Endodermal cell (in vitro differentiated cells): ENCODE results near the gene AMIGO1. TPM values are rescaled to one million over a fixed set of nuclear protein-coding genes. Genes with fewer than 3 reads are reported as not detected.
A peak's percentile ranks its signal among the peaks of the same experiment; 100 is the strongest.

Source experiments
- DNase-seq: peaks from one replicate; pipeline ENCODE4 v3.0.0-alpha.2; 2017
- H3K27ac ChIP-seq: 2 replicates; pipeline ENCODE4 v1.5.1; 2013; ENCODE audit warnings: mild to moderate bottlenecking, low read depth, low read length, moderate library complexity
- H3K27me3 ChIP-seq: 2 replicates; pipeline ENCODE4 v1.6.1; 2013; ENCODE audit warnings: mild to moderate bottlenecking, low read length, moderate library complexity; ENCODE audit not compliant: insufficient read depth, control insufficient read depth, poor library complexity, severe bottlenecking
- H3K36me3 ChIP-seq: 2 replicates; pipeline ENCODE4 v1.7.0; 2013; ENCODE audit warnings: mild to moderate bottlenecking, low read length, moderate library complexity; ENCODE audit not compliant: control insufficient read depth, insufficient read depth
- H3K4me1 ChIP-seq: one replicate; pipeline ENCODE4 v1.7.0; 2013; ENCODE audit warnings: low read length; ENCODE audit not compliant: control insufficient read depth, insufficient read depth
- H3K4me3 ChIP-seq: 2 replicates; pipeline ENCODE4 v1.5.1; 2013; ENCODE audit warnings: mild to moderate bottlenecking, low read length, moderate library complexity
- H3K9ac ChIP-seq: 2 replicates; pipeline ENCODE4 v1.6.1; 2013; ENCODE audit warnings: mild to moderate bottlenecking, low read length, moderate library complexity; ENCODE audit not compliant: poor library complexity, severe bottlenecking; ENCODE audit errors: extremely low read depth
- H3K9me3 ChIP-seq: 2 replicates; pipeline ENCODE4 v1.6.1; 2013; ENCODE audit warnings: mild to moderate bottlenecking, low read length, moderate library complexity; ENCODE audit not compliant: control insufficient read depth
- H3K27ac Mint-ChIP-seq: 2 replicates; pipeline ENCODE4 v1.8.0; 2020; ENCODE audit warnings: mixed read lengths
- H3K27me3 Mint-ChIP-seq: 2 replicates; pipeline ENCODE4 v1.8.0; 2021; ENCODE audit warnings: mild to moderate bottlenecking, mixed read lengths; ENCODE audit not compliant: insufficient read depth
- H3K36me3 Mint-ChIP-seq: 2 replicates; pipeline ENCODE4 v1.8.0; 2020; ENCODE audit warnings: low read depth, mixed read lengths
- H3K4me1 Mint-ChIP-seq: 2 replicates; pipeline ENCODE4 v1.8.0; 2020; ENCODE audit warnings: mixed read lengths
- H3K4me3 Mint-ChIP-seq: 2 replicates; pipeline ENCODE4 v1.8.0; 2020; ENCODE audit warnings: mild to moderate bottlenecking, moderate library complexity, mixed read lengths
- H3K9me3 Mint-ChIP-seq: 2 replicates; pipeline ENCODE4 v1.8.0; 2020; ENCODE audit warnings: mild to moderate bottlenecking, mixed read lengths
- WGBS, 2 experiments: methylation state at CpG; one replicate each; pipeline versions ENCODE4 v1.1.5 to v1.1.7; 2013; ENCODE audit warnings: missing lambda C conversion rate in 2 of 2, mixed read lengths in 1 of 2; ENCODE audit not compliant: insufficient coverage in 1 of 2, insufficient read length in 1 of 2; 5-methylcytosine and 5-hydroxymethylcytosine counted together
- total RNA-seq, 2 donors: library from RNA; stranded (reverse); fragmentation: NEBNext Ultra II Directional in 1 of 2; extraction: Animal tissue kit (Norgen Biotek cat#: 25700) in 1 of 2; gene quantifications; 2 replicates in 1 of 2; 3 replicates in 1 of 2; pipeline ENCODE4 v1.2.1, GENCODE V29; 2021
- TF ChIP-seq, protein P1 (sequence below): fragments of 200-600 bp; sonication (generic); conservative IDR thresholded peaks from 2 replicates; pipeline ENCODE4 v1.5.0; 2021; ENCODE audit warnings: antibody characterized with exemption, mild to moderate bottlenecking

The AMIGO1 gene
- total RNA-seq, 2 donors from 2014 or later, result 2.4 to 2.7 TPM

- H3K4me3 Mint-ChIP-seq, result peak overlapping the region; percentile 56
- H3K27ac ChIP-seq, result no peak overlapping the region
- H3K4me1 ChIP-seq, result no peaks in the 10 kb centered on the region
- peaks cover 88% of the 10 kb centered on the region for H3K27me3 Mint-ChIP-seq
- 8 to 29% methylated on average over 4 to 24 of the region's 24 CpGs for WGBS, 2 experiments
- no peak for DNase-seq
- no peaks in the 10 kb centered on the region for H3K9me3 ChIP-seq
- no peaks in the 10 kb centered on the region for H3K9me3 Mint-ChIP-seq
- H3K27me3 ChIP-seq, result peaks cover 79% of the 10 kb centered on the region
- H3K36me3 Mint-ChIP-seq, result no peaks in the 10 kb centered on the region
- peaks cover 3% of the 10 kb centered on the region for H3K4me1 Mint-ChIP-seq
- H3K9ac ChIP-seq, result no peak overlapping the region
- TF ChIP-seq, protein P1, sequence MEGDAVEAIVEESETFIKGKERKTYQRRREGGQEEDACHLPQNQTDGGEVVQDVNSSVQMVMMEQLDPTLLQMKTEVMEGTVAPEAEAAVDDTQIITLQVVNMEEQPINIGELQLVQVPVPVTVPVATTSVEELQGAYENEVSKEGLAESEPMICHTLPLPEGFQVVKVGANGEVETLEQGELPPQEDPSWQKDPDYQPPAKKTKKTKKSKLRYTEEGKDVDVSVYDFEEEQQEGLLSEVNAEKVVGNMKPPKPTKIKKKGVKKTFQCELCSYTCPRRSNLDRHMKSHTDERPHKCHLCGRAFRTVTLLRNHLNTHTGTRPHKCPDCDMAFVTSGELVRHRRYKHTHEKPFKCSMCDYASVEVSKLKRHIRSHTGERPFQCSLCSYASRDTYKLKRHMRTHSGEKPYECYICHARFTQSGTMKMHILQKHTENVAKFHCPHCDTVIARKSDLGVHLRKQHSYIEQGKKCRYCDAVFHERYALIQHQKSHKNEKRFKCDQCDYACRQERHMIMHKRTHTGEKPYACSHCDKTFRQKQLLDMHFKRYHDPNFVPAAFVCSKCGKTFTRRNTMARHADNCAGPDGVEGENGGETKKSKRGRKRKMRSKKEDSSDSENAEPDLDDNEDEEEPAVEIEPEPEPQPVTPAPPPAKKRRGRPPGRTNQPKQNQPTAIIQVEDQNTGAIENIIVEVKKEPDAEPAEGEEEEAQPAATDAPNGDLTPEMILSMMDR, result no peak
- H3K27ac Mint-ChIP-seq, result no peak overlapping the region
- H3K4me3 ChIP-seq, result peak overlapping the region; percentile 77
- no peaks in the 10 kb centered on the region for H3K36me3 ChIP-seq
Observed at GRCh38 chr1:109466125-109466451, 43.4 kb downstream of the AMIGO1 start.

- peaks cover 24% of the 10 kb centered on the region for H3K9me3 ChIP-seq
Observed at GRCh38 chr1:109457819-109458218, 51.7 kb downstream of the AMIGO1 start.

DNA sequence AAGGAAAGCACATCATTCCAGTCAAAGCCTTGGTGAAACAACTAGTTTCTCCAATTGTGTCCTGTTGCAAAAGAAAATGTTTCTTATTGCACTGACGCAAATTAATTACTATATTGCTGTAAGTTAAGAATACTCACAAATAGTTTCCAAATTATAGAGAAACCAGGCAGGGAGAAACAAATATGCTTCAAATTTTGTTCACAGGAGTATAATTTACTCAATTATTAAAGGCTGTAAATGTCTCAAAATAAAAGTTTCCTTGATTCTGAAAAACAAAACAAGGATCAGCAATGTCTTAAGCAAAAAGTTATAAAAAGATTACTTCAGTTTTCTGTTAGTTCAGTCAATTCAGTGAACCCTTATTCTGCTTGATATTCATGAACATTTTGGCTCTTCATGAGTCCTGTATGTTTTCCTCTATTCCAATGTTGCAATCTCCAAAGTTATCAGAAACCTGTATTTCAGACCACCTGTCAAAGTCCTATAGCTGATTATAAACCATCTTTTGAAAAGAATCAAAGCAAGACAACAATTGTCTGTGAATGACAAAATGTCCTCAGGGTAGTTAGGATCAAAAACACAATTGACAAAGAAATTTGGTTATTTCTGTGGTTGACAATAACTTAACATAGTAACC lies 54.9 kb downstream of the AMIGO1 start:
- Mint-ChIP-seq H3K9me3 (peaks cover 37% of the 10 kb centered on the region), H3K4me1 (no peaks in the 10 kb centered on the region), H3K27me3 (peaks cover 21% of the 10 kb centered on the region), H3K36me3 (no peaks in the 10 kb centered on the region), H3K4me3 (no peak overlapping the region), H3K27ac (no peak overlapping the region)
- Histone ChIP-seq H3K9ac (no peak overlapping the region), H3K27me3 (peaks cover 9% of the 10 kb centered on the region), H3K27ac (no peak overlapping the region), H3K36me3 (no peaks in the 10 kb centered on the region), H3K4me1 (no peaks in the 10 kb centered on the region), H3K9me3 (peaks cover 24% of the 10 kb centered on the region), H3K4me3 (no peak overlapping the region)
- 100% methylated on average over 1 of the region's 1 CpG; no CpG with 5 or more reads in 1 of the 2 experiments for WGBS, 2 experiments
- TF ChIP-seq, protein P1, result no peak
- no peak for DNase-seq

More at GRCh38 chr1:109457819-109458218, 51.7 kb downstream of the AMIGO1 start:
- Histone ChIP-seq H3K9ac (no peak overlapping the region), H3K4me3 (no peak overlapping the region), H3K27ac (no peak overlapping the region), H3K36me3 (no peaks in the 10 kb centered on the region), H3K27me3 (peaks cover 8% of the 10 kb centered on the region), H3K4me1 (no peaks in the 10 kb centered on the region)
- Mint-ChIP-seq H3K27ac (no peak overlapping the region), H3K4me3 (no peak overlapping the region), H3K27me3 (peaks cover 33% of the 10 kb centered on the region), H3K9me3 (peaks cover 32% of the 10 kb centered on the region), H3K36me3 (no peaks in the 10 kb centered on the region), H3K4me1 (no peaks in the 10 kb centered on the region)
- no peak for DNase-seq
- WGBS, 2 experiments, result 88 to 91% methylated on average over 3 to 4 of the region's 4 CpGs
- TF ChIP-seq, protein P1, result no peak

Other genes with a start within 250 kb of the AMIGO1 start
- 10 to 100 TPM; 38.5 to 72.7 TPM for gene PSRC1, start 226.6 kb downstream of the AMIGO1 start, total RNA-seq
- not detected for gene MYBPHL, start 202.7 kb downstream of the AMIGO1 start, total RNA-seq
- 10 to 100 TPM; 44.9 to 46.2 TPM for gene SORT1, start 111.8 kb downstream of the AMIGO1 start, total RNA-seq
- 100 to 1,000 TPM; 117 to 122 TPM for gene PSMA5, start 83.3 kb downstream of the AMIGO1 start, total RNA-seq
- under 1 TPM in 1 of 2 donors, not detected in 1; 0.64 TPM for gene SYPL2, start 43.2 kb downstream of the AMIGO1 start, total RNA-seq
- gene ATXN7L2, start 25.8 kb downstream of the AMIGO1 start, total RNA-seq, result 1 to 10 TPM; 5.1 to 6.1 TPM
- 1 to 10 TPM; 4.8 to 6.5 TPM for gene CYB561D1, start 15.6 kb downstream of the AMIGO1 start, total RNA-seq
- gene GPR61, start 30.1 kb upstream of the AMIGO1 start, total RNA-seq, result under 1 TPM in 1 of 2 donors, not detected in 1; 0.93 TPM
- gene GNAI3, start 38.9 kb upstream of the AMIGO1 start, total RNA-seq, result 10 to 100 TPM; 10.1 to 10.9 TPM
- not detected for gene GNAT2, start 109.9 kb upstream of the AMIGO1 start, total RNA-seq
- 10 to 100 TPM; 55.7 to 69.3 TPM for gene AMPD2, start 110.1 kb upstream of the AMIGO1 start, total RNA-seq
- gene GSTM4, start 146.4 kb upstream of the AMIGO1 start, total RNA-seq, result 10 to 100 TPM; 20.1 to 28.5 TPM
- 10 to 100 TPM; 18.4 to 30.3 TPM for gene GSTM2, start 158.3 kb upstream of the AMIGO1 start, total RNA-seq
- gene GSTM1, start 178.1 kb upstream of the AMIGO1 start, total RNA-seq, result 10 to 100 TPM; 23.0 to 65.6 TPM
- gene GSTM5, start 202.5 kb upstream of the AMIGO1 start, total RNA-seq, result under 1 TPM; 0.13 to 0.70 TPM
- gene GSTM3, start 231.3 kb upstream of the AMIGO1 start, total RNA-seq, result 10 to 100 TPM in 1 of 2 donors, 1 to 10 TPM in 1; 5.5 to 10.3 TPM